ENCODE results near the gene IMPDH1.

GRCh38 chr7:128422842-128423241 lies 13.1 kb upstream of the IMPDH1 start:
- TF ChIP-seq GATA3 (IDR thresholded peaks at IDR 0.05; ENCODE audit: low read depth, low read length) (no peak), GATA2 (IDR thresholded peaks at IDR 0.05; ENCODE audit: low read depth, low read length) (no peak)

Data from SH-SY5Y (cell line).